HCT116 (cell line): ENCODE results near the gene JAG1. TPM values are rescaled to one million over a fixed set of nuclear protein-coding genes. Genes with fewer than 3 reads are reported as not detected.

ENCODE experiments used
- ATAC-seq: fragments of 200-7000 bp; cut with Tn5 transposase; 2 replicates; pipeline ENCODE4 v1.9.1; 2020; ENCODE audit warnings: mild to moderate bottlenecking, moderate library complexity
- BruUV-seq: library from RNA; stranded (reverse); fragments of 400-500 nt; replicated peaks from 2 replicates; lab custom pipeline; 2021; lab: Mats Ljungman, UMichigan
- CTCF ChIA-PET: fragments of 300-600 bp; sonication (Branson Sonifier 250); formaldehyde crosslinking; loops from one replicate; lab custom pipeline; 2021; ENCODE audit warnings: antibody characterized with exemption; lab: Charles Lee
- POLR2A ChIA-PET: fragments of 300-600, 350-600 bp; sonication (Branson Sonifier 250); formaldehyde crosslinking; loops from one replicate; lab custom pipeline; 2021; ENCODE audit warnings: antibody characterized with exemption; lab: Charles Lee
- RAD21 ChIA-PET, 2 experiments: fragments of 300-600 bp; sonication (Branson Sonifier 250); formaldehyde crosslinking; loops; one replicate each; lab custom pipeline; 2023; ENCODE audit warnings: low total read pairs in 2 of 2; ENCODE audit not compliant: uncharacterized antibody in 2 of 2, unreplicated experiment in 2 of 2, low non-redundant PET in 1 of 2; lab: Charles Lee
- DNase-seq: peaks from one replicate; pipeline ENCODE4 v3.0.0-alpha.2; 2010; ENCODE audit warnings: low read depth, low spot score
- H2AFZ ChIP-seq: fragments of 200-600 bp; shearing (Covaris generic), sonication (generic); 2 replicates; pipeline ENCODE4 v1.6.1; 2017; ENCODE audit warnings: low read depth, mixed run types, mixed read lengths, antibody characterized with exemption, low read length; ENCODE audit not compliant: poor library complexity, severe bottlenecking
- H3K27ac ChIP-seq: 2 replicates; pipeline ENCODE4 v1.5.1; 2012; ENCODE audit warnings: low read depth, low read length
- H3K27me3 ChIP-seq: fragments of 200-600 bp; sonication (generic); 2 replicates; pipeline ENCODE4 v1.6.1; 2016; ENCODE audit warnings: mixed run types, low read length, mixed read lengths; ENCODE audit not compliant: insufficient read depth
- H3K36me3 ChIP-seq, 2 experiments: fragments of 200-500 bp in 1 of 2; fragments of 200-600 bp in 1 of 2; sonication (Bioruptor generic) in 1 of 2; sonication (generic) in 1 of 2; 2 replicates each; pipeline versions ENCODE4 v1.5.1 to v1.6.1; 2014 to 2016; ENCODE audit warnings: low read length in 2 of 2, inconsistent platforms in 1 of 2, mixed read lengths in 1 of 2, mixed run types in 1 of 2; ENCODE audit not compliant: insufficient read depth in 2 of 2, control insufficient read depth in 1 of 2
- H3K4me1 ChIP-seq, 2 experiments: fragments of 200-600 bp in 1 of 2; sonication (generic) in 1 of 2; 2 replicates each; pipeline versions ENCODE4 v1.5.1 to v1.6.1; 2012 to 2017; ENCODE audit warnings: low read length in 2 of 2, inconsistent platforms in 1 of 2, mild to moderate bottlenecking in 1 of 2, mixed read lengths in 1 of 2, mixed run types in 1 of 2, moderate library complexity in 1 of 2; ENCODE audit not compliant: insufficient read depth in 2 of 2, control insufficient read depth in 1 of 2
- H3K4me2 ChIP-seq: fragments of 200-600 bp; sonication (generic); 2 replicates; pipeline ENCODE4 v1.6.1; 2017; ENCODE audit warnings: mixed run types, low read length, mixed read lengths
- H3K4me3 ChIP-seq, 2 experiments: fragments of 200-600 bp in 1 of 2; sonication (generic) in 1 of 2; replicated peaks in 1 of 2; 2 replicates each; pipeline ENCODE4 v1.5.1; 2011 to 2016; ENCODE audit warnings: low read length in 2 of 2, control low read depth in 1 of 2, low read depth in 1 of 2, mild to moderate bottlenecking in 1 of 2, mixed read lengths in 1 of 2, mixed run types in 1 of 2
- H3K79me2 ChIP-seq: fragments of 200-600 bp; sonication (generic); 2 replicates; pipeline ENCODE4 v1.6.1; 2017; ENCODE audit warnings: mild to moderate bottlenecking, mixed run types, low read length, moderate library complexity, mixed read lengths; ENCODE audit not compliant: insufficient read depth
- H3K9ac ChIP-seq: fragments of 200-600 bp; sonication (generic); 2 replicates; pipeline ENCODE4 v1.6.1; 2016; ENCODE audit warnings: low read length, mixed read lengths
- H3K9me2 ChIP-seq: fragments of 200-600 bp; sonication (generic), shearing (Covaris generic); 2 replicates; pipeline ENCODE4 v1.6.1; 2017; ENCODE audit warnings: mixed run types, mild to moderate bottlenecking, moderate library complexity; ENCODE audit not compliant: insufficient read depth
- H3K9me3 ChIP-seq, 2 experiments: fragments of 200-500 bp in 1 of 2; fragments of 200-600 bp in 1 of 2; sonication (Bioruptor generic) in 1 of 2; sonication (generic) in 1 of 2; 2 replicates each; pipeline ENCODE4 v1.6.1; 2014 to 2017; ENCODE audit warnings: low read length in 2 of 2, mixed read lengths in 2 of 2, inconsistent platforms in 1 of 2, low read depth in 1 of 2, mild to moderate bottlenecking in 1 of 2, mixed run types in 1 of 2, moderate library complexity in 1 of 2; ENCODE audit not compliant: control insufficient read depth in 1 of 2, insufficient read depth in 1 of 2
- H4K20me1 ChIP-seq: fragments of 200-600 bp; sonication (generic), shearing (Covaris generic); 2 replicates; pipeline ENCODE4 v1.6.1; 2017; ENCODE audit warnings: mixed run types, mild to moderate bottlenecking, moderate library complexity; ENCODE audit not compliant: insufficient read depth
- ATF3 ChIP-seq: IDR thresholded peaks from 2 replicates; pipeline ENCODE4 v1.6.1; 2012
- CBX3 ChIP-seq: IDR thresholded peaks from 2 replicates; pipeline ENCODE4 v1.6.1; 2012; ENCODE audit warnings: low read depth
- CEBPB ChIP-seq: IDR thresholded peaks from 2 replicates; pipeline ENCODE4 v1.6.1; 2012; ENCODE audit warnings: low read depth
- CTCF ChIP-seq, 3 experiments: fragments of 200-600 bp in 1 of 3; sonication (generic) in 1 of 3; IDR thresholded peaks in 2 of 3; conservative IDR thresholded peaks in 1 of 3; 2 replicates each; pipeline ENCODE4 v1.5.1; 2012 to 2017; ENCODE audit warnings: low read depth in 2 of 3, low read length in 2 of 3, antibody characterized with exemption in 1 of 3, borderline replicate concordance in 1 of 3, control low read depth in 1 of 3, mild to moderate bottlenecking in 1 of 3, mixed read lengths in 1 of 3, mixed run types in 1 of 3, moderate library complexity in 1 of 3; ENCODE audit not compliant: insufficient read depth in 1 of 3
- EGR1 ChIP-seq: IDR thresholded peaks from 2 replicates; pipeline ENCODE4 v1.6.1; 2012; ENCODE audit warnings: low read depth
- ELF1 ChIP-seq: IDR thresholded peaks from 2 replicates; pipeline ENCODE4 v1.6.1; 2012; ENCODE audit warnings: low read depth, borderline replicate concordance
- EZH2 ChIP-seq: fragments of 200-600 bp; sonication (generic); IDR thresholded peaks from 2 replicates; pipeline ENCODE4 v1.6.1; 2017; ENCODE audit warnings: antibody characterized with exemption, mixed run types
- EZH2phosphoT487 ChIP-seq: fragments of 200-600 bp; IDR thresholded peaks from 2 replicates; pipeline ENCODE4 v1.6.1; 2018; ENCODE audit warnings: antibody characterized with exemption, borderline replicate concordance
- JUND ChIP-seq: IDR thresholded peaks from 2 replicates; pipeline ENCODE4 v1.6.1; 2012
- MAX ChIP-seq: IDR thresholded peaks from 2 replicates; pipeline ENCODE4 v1.6.1; 2012
- POLR2A ChIP-seq: IDR thresholded peaks from 2 replicates; pipeline ENCODE4 v1.7.0; 2011; ENCODE audit warnings: borderline replicate concordance; ENCODE audit not compliant: insufficient read depth, insufficient read length; ENCODE audit errors: extremely low read depth
- POLR2AphosphoS5 ChIP-seq: IDR thresholded peaks from 2 replicates; pipeline ENCODE4 v1.6.1; 2011; ENCODE audit warnings: mild to moderate bottlenecking, low read depth, low read length, moderate library complexity
- RAD21 ChIP-seq: IDR thresholded peaks from 2 replicates; pipeline ENCODE4 v1.6.1; 2012; ENCODE audit warnings: low read depth, mild to moderate bottlenecking
- SIN3A ChIP-seq: IDR thresholded peaks from 2 replicates; pipeline ENCODE4 v1.6.1; 2012; ENCODE audit warnings: low read depth
- SRF ChIP-seq: IDR thresholded peaks from 2 replicates; pipeline ENCODE4 v1.6.1; 2012; ENCODE audit warnings: low read depth
- TCF7L2 ChIP-seq: IDR thresholded peaks from 2 replicates; pipeline ENCODE4 v1.7.0; 2011; ENCODE audit warnings: borderline replicate concordance, inconsistent platforms; ENCODE audit not compliant: insufficient read depth, insufficient read length; ENCODE audit errors: extremely low read depth
- YY1 ChIP-seq: IDR thresholded peaks from 2 replicates; pipeline ENCODE4 v1.6.1; 2011; ENCODE audit warnings: low read length, low read depth, moderate library complexity, mild to moderate bottlenecking; ENCODE audit not compliant: insufficient replicate concordance; ENCODE audit errors: extremely low read depth
- ZBTB33 ChIP-seq: IDR thresholded peaks from 2 replicates; pipeline ENCODE4 v1.6.1; 2011; ENCODE audit warnings: mild to moderate bottlenecking, low read length, moderate library complexity; ENCODE audit not compliant: insufficient replicate concordance; ENCODE audit errors: extremely low read depth
- ZFX ChIP-seq: fragments of 450-650 bp; IDR thresholded peaks from 2 replicates; pipeline ENCODE4 v1.6.1; 2017
- ZNF274 ChIP-seq: fragments of 200-500 bp; sonication (Bioruptor generic); IDR thresholded peaks from 2 replicates; pipeline ENCODE4 v1.6.1; 2014; ENCODE audit warnings: mild to moderate bottlenecking, low read depth, low read length, inconsistent platforms
- intact Hi-C: fragments of 100-400 bp; cut with micrococcal nuclease; formaldehyde crosslinking; loops from 2 replicates; pipeline ENCODE4 v1.10.0; 2022
- total RNA-seq: library from RNA; stranded (reverse); gene quantifications from one replicate; pipeline ENCODE4 v1.2.1, GENCODE V29; 2021; ENCODE audit not compliant: unreplicated experiment

JAG1 gene
- total RNA-seq, 1 experiment from 2014 or later, result 31.9 TPM

GRCh38 chr20:10699489-10699888 is 25.7 kb upstream of the JAG1 start:
- BruUV-seq, result no TSS peak
- Histone ChIP-seq H3K4me1 (no peaks in the 10 kb centered on the region), H3K27me3 (no peaks in the 10 kb centered on the region), H3K9me3 (no peaks in the 10 kb centered on the region), H3K9ac (no peak overlapping the region), H4K20me1 (no peaks in the 10 kb centered on the region), H3K36me3 (no peaks in the 10 kb centered on the region), H3K79me2 (no peaks in the 10 kb centered on the region), H3K9me2 (no peaks in the 10 kb centered on the region), H2AFZ (no peak overlapping the region), H3K4me3 (no peak overlapping the region), H3K4me2 (no peak overlapping the region), H3K27ac (no peak overlapping the region)
- intact Hi-C loops, result no loop called here
- CTCF ChIA-PET, result no interaction called here
- ATAC-seq, result no peak
- TF ChIP-seq ELF1, result no peak
- TF ChIP-seq POLR2AphosphoS5, result no peak
- no peak for TF ChIP-seq YY1
- TF ChIP-seq EZH2phosphoT487, result no peak
- no peak for TF ChIP-seq ZBTB33
- TF ChIP-seq EZH2, result no peak
- TF ChIP-seq EGR1, result no peak
- TF ChIP-seq TCF7L2, result no peak
- TF ChIP-seq SIN3A, result no peak
- TF ChIP-seq SRF, result no peak
- TF ChIP-seq ZNF274, result no peak
- no peak for TF ChIP-seq JUND
- TF ChIP-seq CEBPB, result no peak
- no peak for TF ChIP-seq RAD21
- TF ChIP-seq ZFX, result no peak
- TF ChIP-seq ATF3, result no peak
- TF ChIP-seq CBX3, result no peak
- no peak for TF ChIP-seq CTCF (IDR thresholded peaks at IDR 0.05 in 2 of 3, conservative IDR thresholded peaks at IDR 0.05 in 1 of 3; ENCODE audit: borderline replicate concordance in 1 of 3, insufficient read depth in 1 of 3, low read depth in 2 of 3, low read length in 2 of 3)
- TF ChIP-seq POLR2A, result no peak
- no peak for TF ChIP-seq MAX
- POLR2A ChIA-PET, result no interaction called here
- no peak for DNase-seq
- RAD21 ChIA-PET, result no interaction called here
